ENCODE results near the gene FGD5.

Gene FGD5

GRCh38 chr3:14867936-14868570, 49.3 kb downstream of the FGD5 start:
- H3K4me3 ChIP-seq (ENCODE audit: low read depth, low read length) = no peak overlapping the region
- DNase-seq (ENCODE audit: low read depth) = no peak

DNA sequence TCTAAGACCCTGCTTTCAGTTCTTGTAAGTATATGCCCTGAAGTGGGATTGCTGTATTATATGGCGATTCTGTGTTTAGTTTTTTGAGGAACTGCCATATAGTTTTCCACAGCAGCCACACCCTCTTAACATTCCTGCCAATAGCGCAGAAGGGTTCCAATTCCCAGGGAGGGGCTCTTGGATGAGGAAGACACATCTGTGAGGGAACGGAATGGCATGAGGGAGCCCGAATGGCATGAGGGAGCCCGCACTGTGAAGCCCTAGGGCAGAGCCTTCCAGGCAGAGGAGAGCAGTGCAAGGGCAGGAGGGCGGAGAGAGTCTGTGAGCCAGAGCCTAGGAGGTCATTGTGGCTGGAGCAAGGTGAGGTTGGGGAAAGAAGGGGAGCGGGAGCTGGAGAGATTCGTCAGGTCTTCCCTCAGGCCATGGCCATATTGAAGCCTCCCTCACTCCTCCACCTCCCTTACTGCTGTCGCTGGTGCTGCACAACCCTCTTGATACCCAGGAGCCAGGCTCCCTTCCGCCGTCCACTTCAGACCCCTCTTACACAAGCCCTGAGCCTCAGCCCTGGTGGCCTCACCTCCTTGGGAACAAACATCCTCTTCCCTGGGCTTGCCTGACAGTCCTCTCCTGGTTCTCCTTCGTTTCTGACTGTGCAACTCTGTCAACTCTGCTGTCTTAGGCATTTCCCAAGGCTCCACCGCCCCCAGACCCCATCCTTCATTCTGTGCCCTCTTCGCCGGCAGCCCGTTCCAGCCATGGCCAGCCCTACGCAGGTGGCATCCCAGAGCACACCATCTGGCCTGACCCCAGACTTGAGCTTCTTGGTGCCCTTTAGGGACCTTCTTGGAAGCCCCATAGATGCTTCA, 51.4 kb downstream of the FGD5 start:
- DNase-seq (ENCODE audit: low read depth) = no peak
- no peak overlapping the region for H3K4me3 ChIP-seq (ENCODE audit: low read depth, low read length)

DNA sequence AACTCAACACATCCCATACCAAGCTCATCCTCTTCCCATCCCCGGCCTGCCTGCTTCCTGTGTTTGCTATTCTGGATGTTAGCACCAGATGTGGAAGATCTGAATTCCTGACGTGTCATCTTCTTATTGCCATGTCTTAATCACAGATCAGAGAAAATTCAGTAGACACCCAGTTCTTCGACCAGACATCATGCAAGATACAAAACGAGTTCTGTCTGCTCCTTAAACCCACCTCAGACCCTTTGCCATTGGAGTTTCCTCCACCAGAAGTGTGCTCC, 52.0 kb downstream of the FGD5 start:
- DNase-seq (ENCODE audit: low read depth) = no peak
- H3K4me3 ChIP-seq (ENCODE audit: low read depth, low read length) = no peak overlapping the region

DNA sequence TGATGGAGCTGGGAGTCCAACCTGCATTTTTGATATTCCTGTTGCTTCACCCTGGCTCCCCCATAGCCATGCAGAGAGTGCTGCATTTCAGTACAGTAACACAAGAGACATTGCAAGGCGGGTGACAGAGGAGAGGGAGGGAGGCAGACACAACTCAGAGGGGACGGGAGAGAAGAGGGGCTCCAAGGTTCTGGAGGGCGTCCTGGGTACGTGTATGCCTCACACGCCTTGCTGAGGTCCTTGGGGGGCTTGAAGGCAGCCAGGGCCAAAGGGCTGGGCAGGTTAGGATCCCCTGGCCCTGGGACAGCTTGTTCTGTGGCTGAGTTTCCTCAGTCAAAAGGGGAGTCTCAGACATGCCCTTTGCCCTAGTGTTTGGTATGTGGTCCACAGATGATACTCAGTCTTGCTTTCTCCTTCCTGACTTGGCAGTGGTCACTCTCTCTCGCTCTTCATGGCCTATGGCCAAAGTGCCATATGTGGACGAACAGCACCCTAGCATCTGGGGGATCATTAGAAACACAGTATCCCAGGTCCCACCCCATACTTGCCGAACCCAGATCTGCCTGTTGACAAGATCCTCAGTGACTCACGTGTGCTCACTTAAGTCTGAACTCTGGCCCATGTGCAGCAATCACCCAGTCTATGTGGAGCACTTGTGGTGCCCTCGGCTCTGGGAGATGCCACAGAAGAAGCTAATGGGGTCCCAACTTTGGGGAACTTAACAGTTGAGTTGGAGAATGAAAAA, 52.9 kb downstream of the FGD5 start:
- H3K4me3 ChIP-seq (ENCODE audit: low read depth, low read length) = no peak overlapping the region
- no peak for DNase-seq (ENCODE audit: low read depth)

GRCh38 chr3:14872706-14873105, 53.9 kb downstream of the FGD5 start:
- H3K4me3 ChIP-seq (ENCODE audit: low read depth, low read length) = no peak overlapping the region

GRCh38 chr3:14874784-14875183, 56.0 kb downstream of the FGD5 start:
- no peak for DNase-seq (ENCODE audit: low read depth)
- H3K4me3 ChIP-seq (ENCODE audit: low read depth, low read length) = no peak overlapping the region

More at GRCh38 chr3:14872706-14873105, 53.9 kb downstream of the FGD5 start:
- no peak for DNase-seq (ENCODE audit: low read depth)

- no peak for DNase-seq (ENCODE audit: low read depth)
- no peak overlapping the region for H3K4me3 ChIP-seq (ENCODE audit: low read depth, low read length)
Measured at GRCh38 chr3:14875411-14876175, 56.8 kb downstream of the FGD5 start.

DNA sequence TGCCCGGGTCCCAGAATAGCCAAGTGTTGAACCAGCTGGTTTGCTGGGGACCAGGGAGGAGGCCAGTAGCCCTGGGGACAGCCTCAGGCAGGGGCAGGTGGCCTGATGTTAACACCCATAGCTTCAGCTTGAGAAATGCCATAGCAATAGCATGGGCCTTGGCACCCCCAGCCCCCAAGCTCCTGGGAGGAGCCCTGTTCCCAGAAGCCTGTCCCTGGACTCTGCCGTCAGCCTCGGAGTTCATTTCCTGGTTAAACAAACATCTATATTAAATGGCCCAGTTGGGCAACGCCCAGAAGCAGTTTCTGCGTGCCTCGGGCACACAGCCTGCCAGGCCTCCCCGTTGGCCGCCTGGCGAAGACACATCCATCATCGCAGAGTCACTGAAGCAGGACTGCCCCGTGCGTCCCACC, 58.2 kb downstream of the FGD5 start:
- no peak for DNase-seq (ENCODE audit: low read depth)
- H3K4me3 ChIP-seq (ENCODE audit: low read depth, low read length) = no peak overlapping the region

DNA sequence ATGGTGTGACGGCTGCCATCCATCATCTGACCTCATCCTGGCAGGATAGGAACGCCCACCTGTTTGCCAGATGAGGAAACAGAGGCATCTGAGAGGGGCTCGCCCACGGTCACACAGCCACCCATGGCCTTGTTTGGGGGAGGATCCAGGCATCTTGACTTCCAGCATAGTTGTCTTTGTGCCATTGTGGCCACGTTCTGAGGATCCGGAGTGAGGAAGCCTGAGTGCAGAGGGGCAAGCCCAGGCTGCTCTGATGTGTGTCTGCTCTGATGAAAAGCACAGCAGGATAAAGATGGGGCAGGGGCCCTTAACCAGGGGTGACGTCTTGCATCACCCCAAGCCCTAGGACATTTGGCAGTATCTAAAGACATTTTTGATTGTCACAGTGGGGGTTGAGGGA, 58.7 kb downstream of the FGD5 start:
- no peak overlapping the region for H3K4me3 ChIP-seq (ENCODE audit: low read depth, low read length)
- DNase-seq (ENCODE audit: low read depth) = no peak

- no peak for DNase-seq (ENCODE audit: low read depth)
- H3K4me3 ChIP-seq (ENCODE audit: low read depth, low read length) = no peak overlapping the region
Measured at GRCh38 chr3:14879211-14879874, 60.6 kb downstream of the FGD5 start.

DNA sequence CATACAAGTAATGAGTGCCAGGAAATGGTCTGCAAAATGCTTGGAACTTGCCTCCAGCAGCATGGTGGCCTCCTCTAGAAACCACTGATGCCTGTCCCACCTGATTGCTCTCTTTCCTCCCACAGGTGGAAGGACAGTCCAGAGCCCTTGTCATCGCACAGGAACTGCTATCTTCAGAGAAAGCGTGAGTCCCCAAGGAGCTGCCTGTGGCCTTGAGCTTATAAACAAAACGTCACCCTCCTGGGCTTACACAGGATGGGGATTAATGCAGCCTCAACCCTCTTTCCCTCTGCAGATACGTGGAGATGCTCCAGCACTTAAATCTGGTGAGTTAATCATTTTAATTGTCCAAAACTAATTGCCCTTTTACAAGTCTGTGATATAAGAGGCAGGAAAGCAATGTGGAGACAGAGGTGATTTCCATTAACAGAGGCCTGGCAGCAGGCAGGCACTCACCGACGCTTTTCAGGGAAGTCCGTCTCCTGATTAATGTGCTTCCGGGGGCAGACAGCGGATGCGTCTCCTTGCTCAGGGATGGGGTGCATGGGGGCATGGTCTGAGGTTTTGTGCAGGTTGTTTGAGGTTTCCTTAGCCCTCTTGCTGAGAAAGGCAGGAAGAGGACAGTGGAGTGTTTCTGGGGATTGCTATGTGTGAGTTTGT, 61.8 kb downstream of the FGD5 start:
- no peak overlapping the region for H3K4me3 ChIP-seq (ENCODE audit: low read depth, low read length)
- no peak for DNase-seq (ENCODE audit: low read depth)

DNA sequence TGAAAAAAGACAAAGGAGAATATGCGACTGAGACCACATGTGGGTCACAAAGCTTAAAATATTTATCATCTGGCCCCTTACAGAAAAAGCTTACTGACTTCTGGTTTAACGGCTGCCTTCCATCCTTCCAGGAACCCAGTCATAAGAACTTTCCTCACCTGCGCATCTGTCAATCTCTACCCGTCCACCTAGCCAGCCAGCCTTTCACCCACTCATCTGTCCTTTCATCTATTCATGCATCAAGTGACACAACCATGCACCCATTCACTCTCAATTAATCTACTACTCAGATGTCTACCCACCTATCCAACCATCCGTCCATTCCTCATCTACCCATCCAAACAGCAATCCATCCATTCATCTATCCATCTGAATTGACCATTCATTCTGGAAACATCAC, 64.5 kb downstream of the FGD5 start:
- DNase-seq (ENCODE audit: low read depth) = no peak
- no peak overlapping the region for H3K4me3 ChIP-seq (ENCODE audit: low read depth, low read length)

DNA sequence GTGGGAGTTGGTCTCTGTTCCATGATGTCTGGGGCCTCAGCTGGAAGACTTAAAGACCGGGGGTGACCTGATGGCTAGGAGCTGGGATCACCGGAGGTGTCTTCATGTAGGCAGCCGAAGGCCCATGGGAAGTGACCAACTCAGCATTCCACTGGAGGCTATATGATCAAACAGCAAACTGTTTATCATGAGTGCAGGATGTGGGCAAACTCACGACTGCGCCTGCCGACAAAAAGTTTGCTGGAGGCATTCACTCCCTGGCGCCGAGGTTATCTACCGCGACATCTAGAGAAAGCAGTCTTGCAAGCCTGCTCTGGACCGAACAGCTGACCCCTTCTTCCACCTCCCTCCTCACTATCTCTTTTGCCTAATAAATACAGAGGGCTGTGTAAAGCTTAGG, 65.9 kb downstream of the FGD5 start:
- H3K4me3 ChIP-seq (ENCODE audit: low read depth, low read length) = no peak overlapping the region
- no peak for DNase-seq (ENCODE audit: low read depth)

GRCh38 chr3:14885307-14885706, 66.5 kb downstream of the FGD5 start:
- no peak for DNase-seq (ENCODE audit: low read depth)
- no peak overlapping the region for H3K4me3 ChIP-seq (ENCODE audit: low read depth, low read length)

- H3K4me3 ChIP-seq (ENCODE audit: low read depth, low read length) = no peak overlapping the region
- DNase-seq (ENCODE audit: low read depth) = no peak
Measured at GRCh38 chr3:14886101-14886500, 67.3 kb downstream of the FGD5 start.

DNA sequence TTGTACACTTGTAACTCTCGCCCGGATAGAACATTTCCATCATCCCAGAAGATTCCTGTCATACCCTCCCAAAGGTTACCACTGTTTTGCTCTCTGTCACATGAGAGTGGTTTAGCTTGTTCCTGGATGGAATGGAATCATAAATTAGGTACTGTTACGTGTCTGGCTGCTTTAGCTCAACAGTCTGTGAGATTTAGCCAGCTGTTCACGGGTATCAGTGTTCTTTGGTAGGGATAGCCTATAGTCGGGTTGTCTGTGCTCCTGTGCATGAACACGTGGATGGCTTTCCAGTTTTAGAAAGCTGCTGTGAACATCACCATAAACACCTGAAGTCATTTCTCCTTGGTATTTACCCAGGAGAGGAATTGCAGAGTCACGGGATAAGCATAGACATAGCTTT, 70.4 kb downstream of the FGD5 start:
- DNase-seq (ENCODE audit: low read depth) = no peak
- H3K4me3 ChIP-seq (ENCODE audit: low read depth, low read length) = no peak overlapping the region

GRCh38 chr3:14889943-14890342, 71.2 kb downstream of the FGD5 start:
- DNase-seq (ENCODE audit: low read depth) = no peak
- H3K4me3 ChIP-seq (ENCODE audit: low read depth, low read length) = no peak overlapping the region

- DNase-seq (ENCODE audit: low read depth) = no peak
- H3K4me3 ChIP-seq (ENCODE audit: low read depth, low read length) = no peak overlapping the region
Measured at GRCh38 chr3:14890476-14890875, 71.7 kb downstream of the FGD5 start.

Measured in skeletal muscle cell (primary cell).